PC-3 (cell line): ENCODE data around the gene RASA4. TPM values are rescaled to one million over a fixed set of nuclear protein-coding genes. Genes with fewer than 3 reads are reported as not detected.
"Not testable (repeated sequence)": the region's sequence is repeated elsewhere in the genome, so short reads cannot be mapped to it uniquely, and the experiment has no call there.

Experiments
- ATAC-seq: fragments of 200-7000 bp; cut with Tn5 transposase; 2 replicates; pipeline ENCODE4 v1.9.1; 2020; ENCODE audit warnings: mild to moderate bottlenecking, moderate library complexity
- BruUV-seq: library from RNA; stranded (reverse); fragments of 400-500 nt; replicated peaks from 2 replicates; lab custom pipeline; 2021; lab: Mats Ljungman, UMichigan
- CTCF ChIA-PET: fragments of 300-600 bp; sonication (Branson Sonifier 250); formaldehyde crosslinking; loops from one replicate; lab custom pipeline; 2022; ENCODE audit warnings: antibody characterized with exemption; lab: Charles Lee
- POLR2A ChIA-PET: fragments of 300-600 bp; sonication (Branson Sonifier 250); formaldehyde crosslinking; loops from one replicate; lab custom pipeline; 2022; ENCODE audit warnings: antibody characterized with exemption; ENCODE audit not compliant: unreplicated experiment; lab: Charles Lee
- DNase-seq: peaks from one replicate; pipeline ENCODE4 v3.0.0-alpha.2; 2015
- H2AFZ ChIP-seq: fragments of 300-600 bp; sonication (generic); 2 replicates; pipeline ENCODE4 v1.6.0; 2016; ENCODE audit warnings: antibody characterized with exemption, low read length
- H3F3A ChIP-seq: fragments of 300-600 bp; sonication (generic); one replicate; pipeline ENCODE4 v1.6.0; 2017; ENCODE audit warnings: antibody characterized with exemption, low read length, control low read depth, mild to moderate bottlenecking; ENCODE audit not compliant: unreplicated experiment
- H3K27ac ChIP-seq: fragments of 300-600 bp; sonication (generic); 2 replicates; pipeline ENCODE4 v1.5.1; 2016; ENCODE audit warnings: mild to moderate bottlenecking, low read length
- H3K27me3 ChIP-seq: fragments of 300-600 bp; sonication (generic); 2 replicates; pipeline ENCODE4 v1.6.1; 2016; ENCODE audit warnings: low read length, mixed read lengths
- H3K36me3 ChIP-seq: fragments of 300-600 bp; sonication (generic); 2 replicates; pipeline ENCODE4 v1.6.1; 2016; ENCODE audit warnings: low read depth, mixed run types, low read length, mixed read lengths
- H3K4me1 ChIP-seq: fragments of 300-600 bp; sonication (generic); 2 replicates; pipeline ENCODE4 v1.5.1; 2016; ENCODE audit warnings: low read length; ENCODE audit not compliant: insufficient read depth
- H3K4me2 ChIP-seq: fragments of 300-600 bp; sonication (generic); 2 replicates; pipeline ENCODE4 v1.6.0; 2016; ENCODE audit warnings: low read length
- H3K4me3 ChIP-seq: fragments of 300-600 bp; sonication (generic); 2 replicates; pipeline ENCODE4 v1.5.1; 2016; ENCODE audit warnings: mild to moderate bottlenecking, low read length, mixed read lengths
- H3K79me2 ChIP-seq: fragments of 300-600 bp; sonication (generic); 2 replicates; pipeline ENCODE4 v1.6.1; 2017; ENCODE audit warnings: low read length, mixed read lengths
- H3K9ac ChIP-seq: fragments of 300-600 bp; sonication (generic); 2 replicates; pipeline ENCODE4 v1.6.0; 2016; ENCODE audit warnings: mild to moderate bottlenecking, low read length
- H3K9me2 ChIP-seq: fragments of 300-600 bp; sonication (generic); replicated peaks from 2 replicates; pipeline ENCODE4 v1.6.1; 2016; ENCODE audit warnings: mixed run types, low read length, mixed read lengths
- H3K9me3 ChIP-seq: fragments of 300-600 bp; sonication (generic); 2 replicates; pipeline ENCODE4 v1.6.1; 2016; ENCODE audit warnings: low read length, mixed read lengths
- H4K20me1 ChIP-seq: fragments of 300-600 bp; sonication (generic); 2 replicates; pipeline ENCODE4 v1.6.1; 2016; ENCODE audit warnings: low read length, mixed read lengths
- intact Hi-C: fragments of 100-400 bp; cut with micrococcal nuclease; formaldehyde crosslinking; loops from 2 replicates; pipeline ENCODE4 v1.9.0; 2023
- total RNA-seq: library from RNA; depleted of rRNA; stranded (reverse); fragments of >200 nt; gene quantifications from 2 replicates; pipeline ENCODE4 v1.2.3, GENCODE V29; 2014

Gene RASA4
- total RNA-seq, 1 experiment from 2014 or later: 6.7 TPM

- H3K9me2 ChIP-seq, H3K27me3 ChIP-seq, H3K4me2 ChIP-seq, H3K27ac ChIP-seq, BruUV-seq, H3K36me3 ChIP-seq, H2AFZ ChIP-seq, H4K20me1 ChIP-seq, H3K4me3 ChIP-seq, intact Hi-C loops, H3F3A ChIP-seq, H3K9ac ChIP-seq, H3K9me3 ChIP-seq, DNase-seq, H3K79me2 ChIP-seq, CTCF ChIA-PET, POLR2A ChIA-PET, H3K4me1 ChIP-seq, ATAC-seq: not testable (repeated sequence)
Measured at GRCh38 chr7:102550808-102551422, 65.6 kb downstream of the RASA4 start, which contains the start of gene SPDYE2. Gene SPDYE2 (plus strand): TSS chr7:102551226. CDS start chr7:102553256, 2,030 bp downstream.

- H3K79me2 ChIP-seq, H4K20me1 ChIP-seq, CTCF ChIA-PET, H3K9me3 ChIP-seq, DNase-seq, H3K27me3 ChIP-seq, H3K9me2 ChIP-seq, H3K4me2 ChIP-seq, H2AFZ ChIP-seq, H3K9ac ChIP-seq, POLR2A ChIA-PET, H3K4me3 ChIP-seq, H3K36me3 ChIP-seq, H3F3A ChIP-seq, intact Hi-C loops, BruUV-seq, H3K27ac ChIP-seq, H3K4me1 ChIP-seq: not testable (repeated sequence)
- peak; percentile 96 for ATAC-seq
Measured at GRCh38 chr7:102546353-102546752, 70.2 kb downstream of the RASA4 start.

GRCh38 chr7:102545288-102545687 is 71.3 kb downstream of the RASA4 start:
- H3K4me1 ChIP-seq, H3K9me3 ChIP-seq, H3K36me3 ChIP-seq, H3F3A ChIP-seq, DNase-seq, H3K27ac ChIP-seq, ATAC-seq, H3K4me3 ChIP-seq, intact Hi-C loops, H3K79me2 ChIP-seq, POLR2A ChIA-PET, H3K27me3 ChIP-seq, H2AFZ ChIP-seq, CTCF ChIA-PET, H3K9me2 ChIP-seq, BruUV-seq, H4K20me1 ChIP-seq, H3K9ac ChIP-seq, H3K4me2 ChIP-seq: not testable (repeated sequence)

GRCh38 chr7:102544372-102544771 is 72.2 kb downstream of the RASA4 start:
- H4K20me1 ChIP-seq, CTCF ChIA-PET: not testable (repeated sequence)

GRCh38 chr7:102543596-102543995 is 73.0 kb downstream of the RASA4 start, which contains the start of gene UPK3BL2:
Gene UPK3BL2 (minus strand): TSS chr7:102543696. CDS start chr7:102543636, 60 bp downstream.
- H3F3A ChIP-seq, H3K27me3 ChIP-seq, H3K27ac ChIP-seq, intact Hi-C loops, H3K4me3 ChIP-seq, DNase-seq, H4K20me1 ChIP-seq, H3K9ac ChIP-seq, BruUV-seq, H3K4me1 ChIP-seq, H3K9me3 ChIP-seq, H3K79me2 ChIP-seq, POLR2A ChIA-PET, H3K4me2 ChIP-seq, H3K9me2 ChIP-seq, ATAC-seq, H2AFZ ChIP-seq, H3K36me3 ChIP-seq, CTCF ChIA-PET: not testable (repeated sequence)

More at GRCh38 chr7:102544372-102544771, 72.2 kb downstream of the RASA4 start:
- H3K36me3 ChIP-seq, H3K9me3 ChIP-seq, H3K4me3 ChIP-seq, H3K9ac ChIP-seq, H3K4me1 ChIP-seq, intact Hi-C loops, H3K4me2 ChIP-seq, ATAC-seq, POLR2A ChIA-PET, H3F3A ChIP-seq, DNase-seq, H2AFZ ChIP-seq, H3K79me2 ChIP-seq, BruUV-seq, H3K27me3 ChIP-seq, H3K9me2 ChIP-seq, H3K27ac ChIP-seq: not testable (repeated sequence)

- BruUV-seq, H3K79me2 ChIP-seq, H3K9me3 ChIP-seq, H3K4me1 ChIP-seq, H3K4me2 ChIP-seq, H2AFZ ChIP-seq, H3F3A ChIP-seq, H3K36me3 ChIP-seq, POLR2A ChIA-PET, CTCF ChIA-PET, H4K20me1 ChIP-seq, H3K4me3 ChIP-seq, H3K27me3 ChIP-seq, ATAC-seq, H3K9ac ChIP-seq, H3K9me2 ChIP-seq, H3K27ac ChIP-seq, DNase-seq, intact Hi-C loops: not testable (repeated sequence)
Measured at GRCh38 chr7:102542771-102543170, 73.8 kb downstream of the RASA4 start.
